Heart left ventricle (tissue), 13 donors: ENCODE data around the gene RBM5.

Experiments
- POLR2A ChIP-seq, 2 donors: fragments of 450-650 bp; IDR thresholded peaks; one replicate each; pipeline ENCODE4 v1.6.1; 2017; ENCODE audit warnings: antibody characterized with exemption in 2 of 2, mild to moderate bottlenecking in 2 of 2, moderate library complexity in 2 of 2
- TF ChIP-seq, protein P1 (sequence below), 12 donors: fragments of 200-600 bp; sonication (generic) in 4 of 12; IDR thresholded peaks; one replicate each; pipeline versions ENCODE4 v1.5.0 to v1.8.0; 2018 to 2022; ENCODE audit warnings: antibody characterized with exemption in 12 of 12, mild to moderate bottlenecking in 5 of 12
- donor health status: ischemic (EF 13 %, LVEDD 7.1; RV severe dilation, severe dysfunction).
- donor health status: DM: no; HTN: yes; CAD: no.
- donor health status: DM: no; HTN: no; CAD: no.
- donor health status: ischemic (EF 25% LVEDD 6.9; RV normal size, moderate dysfunction).
- donor health status: ischemic (EF 25% LVEDD 5.7; RV mildly dilated, moderate dysfunction).
- donor health status: ischemic (EF 35%, LVEDD 5.7; RV mildly dilated, moderate dysfunction).
- donor health status: nonischemic (EF 11% LVEDD 7.7; RV severe dilation, severe dysfunction).
- donor health status: DM: yes; HTN: yes; CAD: no.
- donor health status: PGD.
- donor health status: ischemic (EF 29% LVEDD 5.4; RV normal size, mild dysfunction).
- donor health status: nonischemic (EF 23%, LVEDD 6.1; RV moderate dilation, normal function).

DNA sequence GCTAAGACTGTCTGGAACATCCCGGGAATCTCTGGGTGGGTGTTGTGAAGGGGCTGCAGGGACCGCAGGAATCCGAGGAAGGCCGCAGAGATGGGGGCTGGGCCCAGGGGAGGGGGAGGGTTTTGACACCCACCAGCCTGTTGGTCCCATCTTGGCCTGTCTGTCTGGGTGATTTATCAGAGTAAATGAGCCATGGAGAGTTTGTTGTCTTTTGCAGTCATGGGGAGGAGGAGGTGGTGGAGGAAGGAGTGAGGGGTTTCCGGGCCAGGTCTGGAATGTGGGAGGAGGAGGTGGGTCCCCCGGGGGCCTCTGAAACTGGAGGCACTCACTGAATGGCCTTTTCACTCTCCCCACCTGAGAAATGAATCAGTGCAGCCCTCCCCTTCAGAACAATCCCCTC, 77.9 kb downstream of the RBM5 start:
- TF ChIP-seq, protein P1, sequence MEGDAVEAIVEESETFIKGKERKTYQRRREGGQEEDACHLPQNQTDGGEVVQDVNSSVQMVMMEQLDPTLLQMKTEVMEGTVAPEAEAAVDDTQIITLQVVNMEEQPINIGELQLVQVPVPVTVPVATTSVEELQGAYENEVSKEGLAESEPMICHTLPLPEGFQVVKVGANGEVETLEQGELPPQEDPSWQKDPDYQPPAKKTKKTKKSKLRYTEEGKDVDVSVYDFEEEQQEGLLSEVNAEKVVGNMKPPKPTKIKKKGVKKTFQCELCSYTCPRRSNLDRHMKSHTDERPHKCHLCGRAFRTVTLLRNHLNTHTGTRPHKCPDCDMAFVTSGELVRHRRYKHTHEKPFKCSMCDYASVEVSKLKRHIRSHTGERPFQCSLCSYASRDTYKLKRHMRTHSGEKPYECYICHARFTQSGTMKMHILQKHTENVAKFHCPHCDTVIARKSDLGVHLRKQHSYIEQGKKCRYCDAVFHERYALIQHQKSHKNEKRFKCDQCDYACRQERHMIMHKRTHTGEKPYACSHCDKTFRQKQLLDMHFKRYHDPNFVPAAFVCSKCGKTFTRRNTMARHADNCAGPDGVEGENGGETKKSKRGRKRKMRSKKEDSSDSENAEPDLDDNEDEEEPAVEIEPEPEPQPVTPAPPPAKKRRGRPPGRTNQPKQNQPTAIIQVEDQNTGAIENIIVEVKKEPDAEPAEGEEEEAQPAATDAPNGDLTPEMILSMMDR (IDR thresholded peaks at IDR 0.05), result no peak
- TF ChIP-seq POLR2A (IDR thresholded peaks at IDR 0.05), result no peak
